ENCODE measurements around the gene DNAAF5.

DNAAF5 gene

GRCh38 chr7:707296-708000 lies 19.1 kb upstream of the DNAAF5 start:
- DNase-seq: no peak

- DNase-seq: no peak
Measured at GRCh38 chr7:710161-710560, 16.3 kb upstream of the DNAAF5 start.

GRCh38 chr7:711093-711921 lies 15.2 kb upstream of the DNAAF5 start:
- no peak for DNase-seq

- peak; percentile 21 for DNase-seq
Measured at GRCh38 chr7:711922-712380, 14.5 kb upstream of the DNAAF5 start.

GRCh38 chr7:712381-713138 lies 13.9 kb upstream of the DNAAF5 start:
- peak; percentile 28 for DNase-seq

- DNase-seq: no peak
Measured at GRCh38 chr7:713139-713457, 13.4 kb upstream of the DNAAF5 start.

GRCh38 chr7:713488-714230 lies 12.8 kb upstream of the DNAAF5 start:
- DNase-seq: peak; percentile 34

- no peak for DNase-seq
Measured at GRCh38 chr7:714251-714671, 12.2 kb upstream of the DNAAF5 start.

GRCh38 chr7:716222-716621 lies 10.3 kb upstream of the DNAAF5 start:
- DNase-seq: peak; percentile 12

- DNase-seq: no peak
Measured at GRCh38 chr7:716636-717035, 9.9 kb upstream of the DNAAF5 start.

GRCh38 chr7:721619-722248 lies 4.8 kb upstream of the DNAAF5 start:
- no peak for DNase-seq

- DNase-seq: no peak
Measured at GRCh38 chr7:723541-723940, 3.0 kb upstream of the DNAAF5 start.

GRCh38 chr7:724298-724697 lies 2.2 kb upstream of the DNAAF5 start:
- DNase-seq: no peak

GRCh38 chr7:725223-726005 lies 1.1 kb upstream of the DNAAF5 start:
- no peak for DNase-seq

- no peak for DNase-seq
Measured at GRCh38 chr7:726854-727103, 280 bp downstream of the DNAAF5 start.

- peak; percentile 69 for DNase-seq
Measured at GRCh38 chr7:727104-727805, 756 bp downstream of the DNAAF5 start, which contains the start of gene PRKAR1B. Gene PRKAR1B (minus strand): TSS chr7:727281. CDS start chr7:711505, 15,776 bp downstream.

- no peak for DNase-seq
Measured at GRCh38 chr7:727806-728460, 1.4 kb downstream of the DNAAF5 start.

- DNase-seq: no peak
Measured at GRCh38 chr7:728602-729001, 2.1 kb downstream of the DNAAF5 start.

GRCh38 chr7:729140-730000 lies 2.9 kb downstream of the DNAAF5 start:
- no peak for DNase-seq
